ENCODE measurements around the gene SLC7A10.
"Not testable (repeated sequence)": the region's sequence is repeated elsewhere in the genome, so short reads cannot be mapped to it uniquely, and the experiment has no call there.

DNA sequence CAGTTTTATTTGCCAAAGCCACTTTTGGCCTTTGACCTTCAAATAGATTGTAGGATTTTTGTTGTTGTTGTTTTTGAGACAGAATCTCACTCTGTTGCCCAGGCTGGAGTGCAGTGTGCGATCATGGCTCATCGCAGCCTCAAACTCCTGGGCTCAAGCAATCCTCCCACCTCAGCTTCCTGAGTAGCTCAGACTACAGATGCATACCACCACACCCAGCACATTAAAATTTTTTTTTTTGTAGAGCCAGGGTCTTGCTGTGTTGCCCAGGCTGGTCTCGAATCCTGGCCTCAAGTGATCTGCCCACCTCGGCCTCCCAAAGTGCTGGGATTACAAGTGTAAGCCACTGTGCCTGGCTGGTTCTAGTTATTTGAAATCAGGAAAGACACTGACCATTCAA is 34.6 kb downstream of the SLC7A10 start:
- TF ChIP-seq, protein P1, sequence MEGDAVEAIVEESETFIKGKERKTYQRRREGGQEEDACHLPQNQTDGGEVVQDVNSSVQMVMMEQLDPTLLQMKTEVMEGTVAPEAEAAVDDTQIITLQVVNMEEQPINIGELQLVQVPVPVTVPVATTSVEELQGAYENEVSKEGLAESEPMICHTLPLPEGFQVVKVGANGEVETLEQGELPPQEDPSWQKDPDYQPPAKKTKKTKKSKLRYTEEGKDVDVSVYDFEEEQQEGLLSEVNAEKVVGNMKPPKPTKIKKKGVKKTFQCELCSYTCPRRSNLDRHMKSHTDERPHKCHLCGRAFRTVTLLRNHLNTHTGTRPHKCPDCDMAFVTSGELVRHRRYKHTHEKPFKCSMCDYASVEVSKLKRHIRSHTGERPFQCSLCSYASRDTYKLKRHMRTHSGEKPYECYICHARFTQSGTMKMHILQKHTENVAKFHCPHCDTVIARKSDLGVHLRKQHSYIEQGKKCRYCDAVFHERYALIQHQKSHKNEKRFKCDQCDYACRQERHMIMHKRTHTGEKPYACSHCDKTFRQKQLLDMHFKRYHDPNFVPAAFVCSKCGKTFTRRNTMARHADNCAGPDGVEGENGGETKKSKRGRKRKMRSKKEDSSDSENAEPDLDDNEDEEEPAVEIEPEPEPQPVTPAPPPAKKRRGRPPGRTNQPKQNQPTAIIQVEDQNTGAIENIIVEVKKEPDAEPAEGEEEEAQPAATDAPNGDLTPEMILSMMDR (IDR thresholded peaks at IDR 0.05), result not testable (repeated sequence)
- TF ChIP-seq POLR2A (IDR thresholded peaks at IDR 0.05), result not testable (repeated sequence)

All from esophagus squamous epithelium (tissue), 4 donors.